SK-N-SH (cell line): ENCODE measurements around the gene SFI1. TPM values are rescaled to one million over a fixed set of nuclear protein-coding genes. Genes with fewer than 3 reads are reported as not detected.

Experiments used
- CTCF ChIA-PET: fragments of 300-600, 350-600 bp; formaldehyde crosslinking; extraction: SDS; loops from one replicate; lab custom pipeline; 2021; lab: Yijun Ruan, JAX
- POLR2A ChIA-PET: fragments of 350-600 bp; sonication (Branson Sonifier 250); formaldehyde crosslinking; extraction: SDS; loops from one replicate; lab custom pipeline; 2020; ENCODE audit warnings: antibody characterized with exemption, inconsistent platforms; lab: Yijun Ruan, JAX
- DNase-seq: peaks from one replicate; pipeline ENCODE4 v3.0.0; 2012
- H2AFZ ChIP-seq: fragments of 200-600 bp; sonication (generic); 2 replicates; pipeline ENCODE4 v1.8.1; 2016; ENCODE audit warnings: antibody characterized with exemption, mild to moderate bottlenecking, low read depth
- H3F3A ChIP-seq: fragments of 200-600 bp; sonication (generic); replicated peaks from 2 replicates; pipeline ENCODE3; 2016; ENCODE audit warnings: antibody characterized with exemption, mild to moderate bottlenecking; ENCODE audit not compliant: insufficient read depth
- H3K27ac ChIP-seq, 2 experiments: fragments of 200-500 bp in 1 of 2; fragments of 200-600 bp in 1 of 2; sonication (Bioruptor generic) in 1 of 2; sonication (generic), shearing (Covaris generic) in 1 of 2; 2 replicates each; pipeline versions ENCODE4 v1.5.1 to v1.6.1; 2014 to 2016; ENCODE audit warnings: low read depth in 2 of 2, inconsistent platforms in 1 of 2, low read length in 1 of 2, mild to moderate bottlenecking in 1 of 2, mixed read lengths in 1 of 2
- H3K27me3 ChIP-seq: fragments of 200-600 bp; sonication (generic), shearing (Covaris generic); 2 replicates; pipeline ENCODE4 v1.6.1; 2016; ENCODE audit warnings: mixed run types; ENCODE audit not compliant: insufficient read depth
- H3K36me3 ChIP-seq, 2 experiments: fragments of 200-500 bp in 1 of 2; fragments of 200-600 bp in 1 of 2; sonication (Bioruptor generic) in 1 of 2; sonication (generic) in 1 of 2; replicated peaks in 1 of 2; 2 replicates each; pipeline versions ENCODE3 to v1.5.1; 2014 to 2016; ENCODE audit warnings: low read length in 1 of 2, mild to moderate bottlenecking in 1 of 2; ENCODE audit not compliant: insufficient read depth in 2 of 2, control insufficient read depth in 1 of 2
- H3K4me1 ChIP-seq, 2 experiments: fragments of 200-500 bp in 1 of 2; fragments of 200-600 bp in 1 of 2; sonication (Bioruptor generic) in 1 of 2; sonication (generic), shearing (Covaris generic) in 1 of 2; 2 replicates each; pipeline versions ENCODE4 v1.5.1 to v1.6.1; 2014 to 2016; ENCODE audit warnings: low read depth in 1 of 2, low read length in 1 of 2, mixed run types in 1 of 2; ENCODE audit not compliant: insufficient read depth in 2 of 2, control insufficient read depth in 1 of 2
- H3K4me2 ChIP-seq: fragments of 200-600 bp; sonication (generic), shearing (Covaris generic); 2 replicates; pipeline ENCODE4 v1.6.1; 2017; ENCODE audit warnings: mixed run types
- H3K4me3 ChIP-seq, 2 experiments: fragments of 200-500 bp in 1 of 2; fragments of 200-600 bp in 1 of 2; sonication (Bioruptor generic) in 1 of 2; sonication (generic), shearing (Covaris generic) in 1 of 2; 2 replicates each; pipeline versions ENCODE4 v1.5.1 to v1.8.1; 2014 to 2016; ENCODE audit warnings: low read depth in 2 of 2, inconsistent platforms in 1 of 2, low read length in 1 of 2, mild to moderate bottlenecking in 1 of 2, mixed read lengths in 1 of 2, moderate library complexity in 1 of 2
- H3K79me2 ChIP-seq: fragments of 200-600 bp; sonication (generic); 2 replicates; pipeline ENCODE4 v1.8.1; 2017; ENCODE audit warnings: mild to moderate bottlenecking; ENCODE audit not compliant: insufficient read depth
- H3K9ac ChIP-seq: fragments of 200-600 bp; sonication (generic); 2 replicates; pipeline ENCODE4 v1.6.1; 2017; ENCODE audit warnings: mixed run types
- H3K9me2 ChIP-seq: fragments of 200-600 bp; sonication (generic); 2 replicates; pipeline ENCODE4 v1.6.1; 2017; ENCODE audit warnings: mixed run types
- H3K9me3 ChIP-seq: fragments of 200-600 bp; sonication (generic); 2 replicates; pipeline ENCODE4 v1.6.1; 2017; ENCODE audit warnings: mixed run types, mild to moderate bottlenecking, moderate library complexity
- H4K20me1 ChIP-seq: fragments of 200-600 bp; sonication (generic); 2 replicates; pipeline ENCODE4 v1.6.1; 2017; ENCODE audit warnings: mild to moderate bottlenecking, mixed run types; ENCODE audit not compliant: insufficient read depth
- CTCF ChIP-seq: fragments of 200-600 bp; sonication (generic); IDR thresholded peaks from 2 replicates; pipeline ENCODE4 v1.6.1; 2017; ENCODE audit warnings: antibody characterized with exemption, mild to moderate bottlenecking, moderate library complexity
- EZH2phosphoT487 ChIP-seq: fragments of 200-600 bp; sonication (generic); IDR thresholded peaks from 2 replicates; pipeline ENCODE4 v1.6.1; 2017; ENCODE audit warnings: low read depth, mixed run types, mild to moderate bottlenecking, antibody characterized with exemption, moderate library complexity, borderline replicate concordance
- FOSL2 ChIP-seq: IDR thresholded peaks from 2 replicates; pipeline ENCODE4 v1.4.0; 2012; ENCODE audit warnings: low read depth, mild to moderate bottlenecking, moderate library complexity, borderline replicate concordance
- FOXM1 ChIP-seq: IDR thresholded peaks from 2 replicates; pipeline ENCODE4 v1.4.0; 2012; ENCODE audit warnings: low read depth, mild to moderate bottlenecking
- GABPA ChIP-seq: IDR thresholded peaks from 2 replicates; pipeline ENCODE4 v1.4.0; 2012; ENCODE audit warnings: low read depth, mild to moderate bottlenecking
- GATA2 ChIP-seq: sonication (generic); formaldehyde crosslinking; IDR thresholded peaks from 2 replicates; pipeline ENCODE4 v1.5.0; 2020; ENCODE audit warnings: mild to moderate bottlenecking, missing genetic modification reagents
- IRF3 ChIP-seq: fragments of 150-350 bp; IDR thresholded peaks from 2 replicates; pipeline ENCODE4 v1.6.1; 2016; ENCODE audit warnings: mild to moderate bottlenecking, low read depth, low read length
- MEF2A ChIP-seq: IDR thresholded peaks from 2 replicates; pipeline ENCODE4 v1.4.0; 2012; ENCODE audit warnings: low read depth, borderline replicate concordance
- MXI1 ChIP-seq: IDR thresholded peaks from 2 replicates; pipeline ENCODE4 v1.6.1; 2012; ENCODE audit warnings: mild to moderate bottlenecking, low read depth, low read length, improper control_type of control experiment
- TEAD4 ChIP-seq: IDR thresholded peaks from 2 replicates; pipeline ENCODE4 v1.4.0; 2012; ENCODE audit warnings: mild to moderate bottlenecking, borderline replicate concordance; ENCODE audit not compliant: insufficient read depth
- WGBS: methylation state at CpG from one replicate; pipeline ENCODE4 v1.1.6; 2017; ENCODE audit warnings: low lambda C conversion rate; 5-methylcytosine and 5-hydroxymethylcytosine counted together
- polyA plus RNA-seq, 3 experiments: library from polyadenylated mRNA; depleted of rRNA; stranded (reverse); fragments of >200 nt; gene quantifications; 2 replicates each; pipeline ENCODE4 v1.2.3, GENCODE V29; 2012
- TF ChIP-seq, protein P1 (sequence below): IDR thresholded peaks from 2 replicates; pipeline ENCODE4 v1.4.0; 2012; ENCODE audit warnings: low read depth, borderline replicate concordance
- TF ChIP-seq, protein P2 (sequence below): IDR thresholded peaks from 2 replicates; pipeline ENCODE4; 2012

The SFI1 gene
- polyA plus RNA-seq, 1 of the 3 experiments (the other 2 are of a cell fraction) = 24.7 TPM

DNA sequence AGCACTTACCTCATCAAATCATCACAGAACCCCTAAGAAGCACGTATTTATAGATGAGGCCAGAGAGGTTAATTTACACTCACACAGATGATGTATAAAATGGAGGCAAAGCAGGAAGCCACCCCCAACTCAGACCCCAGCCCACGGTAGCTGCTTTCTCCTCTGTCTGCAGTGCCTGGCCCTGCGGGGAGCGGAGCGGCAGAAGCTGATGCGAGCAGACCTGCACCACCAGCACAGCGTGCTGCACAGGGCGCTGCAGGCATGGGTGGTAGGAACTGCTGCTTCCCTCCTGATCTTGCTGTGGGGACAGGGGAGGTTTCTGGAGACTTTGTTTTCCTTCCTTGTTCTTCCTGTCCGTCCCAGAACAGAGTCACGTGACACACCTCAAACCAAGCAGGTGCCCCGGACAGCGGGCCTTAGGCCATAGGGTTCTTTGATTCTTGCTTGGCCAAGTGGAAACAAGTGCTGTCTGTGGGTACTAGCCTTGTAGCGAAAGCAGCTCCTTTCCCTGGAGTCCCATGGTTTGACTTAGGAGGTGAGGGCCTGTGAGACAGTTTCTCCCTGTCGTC is 107.9 kb downstream of the SFI1 start:
- Histone ChIP-seq H3K9me2 (no peaks in the 10 kb centered on the region), H3K4me3 (no peak overlapping the region), H3K9me3 (no peaks in the 10 kb centered on the region), H3F3A (peaks cover 19% of the 10 kb centered on the region), H2AFZ (no peak overlapping the region), H4K20me1 (no peaks in the 10 kb centered on the region)
- no peak for DNase-seq
- TF ChIP-seq IRF3 (no peak), GABPA (no peak), MXI1 (no peak), CTCF (no peak), GATA2 (no peak), MEF2A (no peak), TEAD4 (no peak), EZH2phosphoT487 (no peak), FOXM1 (no peak), FOSL2 (no peak)
- TF ChIP-seq, protein P1, sequence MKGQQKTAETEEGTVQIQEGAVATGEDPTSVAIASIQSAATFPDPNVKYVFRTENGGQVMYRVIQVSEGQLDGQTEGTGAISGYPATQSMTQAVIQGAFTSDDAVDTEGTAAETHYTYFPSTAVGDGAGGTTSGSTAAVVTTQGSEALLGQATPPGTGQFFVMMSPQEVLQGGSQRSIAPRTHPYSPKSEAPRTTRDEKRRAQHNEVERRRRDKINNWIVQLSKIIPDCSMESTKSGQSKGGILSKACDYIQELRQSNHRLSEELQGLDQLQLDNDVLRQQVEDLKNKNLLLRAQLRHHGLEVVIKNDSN = no peak
- TF ChIP-seq, protein P2, sequence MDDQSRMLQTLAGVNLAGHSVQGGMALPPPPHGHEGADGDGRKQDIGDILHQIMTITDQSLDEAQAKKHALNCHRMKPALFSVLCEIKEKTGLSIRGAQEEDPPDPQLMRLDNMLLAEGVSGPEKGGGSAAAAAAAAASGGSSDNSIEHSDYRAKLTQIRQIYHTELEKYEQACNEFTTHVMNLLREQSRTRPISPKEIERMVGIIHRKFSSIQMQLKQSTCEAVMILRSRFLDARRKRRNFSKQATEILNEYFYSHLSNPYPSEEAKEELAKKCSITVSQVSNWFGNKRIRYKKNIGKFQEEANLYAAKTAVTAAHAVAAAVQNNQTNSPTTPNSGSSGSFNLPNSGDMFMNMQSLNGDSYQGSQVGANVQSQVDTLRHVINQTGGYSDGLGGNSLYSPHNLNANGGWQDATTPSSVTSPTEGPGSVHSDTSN = no peak
- TF ChIP-seq, all 33 proteins: peak for 0
- peak overlapping the region in 1 of 2 experiments; percentile 81; a peak in 1 of 4 replicates for H3K27ac ChIP-seq
- H3K4me1 ChIP-seq = peaks cover 10 to 24% of the 10 kb centered on the region in 2 experiments; a peak in 1 of 4 replicates
- H3K79me2 ChIP-seq = no peaks in the 10 kb centered on the region
- ChIA-PET POLR2A (no interaction called here), CTCF (interaction anchor here (0.7 to 1.5 kb wide), 3 partner anchors 30 to 111 kb away, joined by 3 read pairs; no protein-coding TSS in a partner anchor)
- no peak overlapping the region for H3K4me2 ChIP-seq
- no peaks in the 10 kb centered on the region for H3K27me3 ChIP-seq
- peaks cover 0 to 7% of the 10 kb centered on the region in 2 experiments for H3K36me3 ChIP-seq
- WGBS = 92% methylated on average over 12 of the region's 14 CpGs
- no peak overlapping the region for H3K9ac ChIP-seq
